Measurements from ENCODE around the gene WRAP73. TPM values are rescaled to one million over a fixed set of nuclear protein-coding genes. Genes with fewer than 3 reads are reported as not detected.

Gene WRAP73
- total RNA-seq, 2 donors from 2014 or later = 22.3 to 39.5 TPM

GRCh38 chr1:3609016-3609768, 40.7 kb downstream of the WRAP73 start:
- WGBS = 71% methylated on average over 22 of the region's 22 CpGs
- Histone ChIP-seq H3K27ac (no peak overlapping the region), H3K9me3 (no peaks in the 10 kb centered on the region), H3K4me1 (replicated peaks) (peaks cover 7% of the 10 kb centered on the region), H3K4me3 (no peak overlapping the region), H3K36me3 (no peaks in the 10 kb centered on the region), H3K27me3 (replicated peaks; ENCODE audit: insufficient read depth) (peaks cover 7% of the 10 kb centered on the region)
- TF ChIP-seq POLR2A (IDR thresholded peaks at IDR 0.05) (no peak), POLR2AphosphoS5 (IDR thresholded peaks at IDR 0.05) (no peak), CTCF (IDR thresholded peaks at IDR 0.05) (no peak)
- DNase-seq (ENCODE audit: low spot score) = no peak
- intact Hi-C loops (cut with DNase I) = no loop called here

- TF ChIP-seq CTCF (IDR thresholded peaks at IDR 0.05) (no peak), POLR2A (IDR thresholded peaks at IDR 0.05) (no peak), POLR2AphosphoS5 (IDR thresholded peaks at IDR 0.05) (no peak)
- Histone ChIP-seq H3K4me3 (no peak overlapping the region), H3K36me3 (no peaks in the 10 kb centered on the region), H3K27me3 (replicated peaks; ENCODE audit: insufficient read depth) (peaks cover 7% of the 10 kb centered on the region), H3K27ac (no peak overlapping the region), H3K4me1 (replicated peaks) (peaks cover 7% of the 10 kb centered on the region), H3K9me3 (no peaks in the 10 kb centered on the region)
- WGBS = 79% methylated on average over 7 of the region's 7 CpGs
- intact Hi-C loops (cut with DNase I) = no loop called here
- DNase-seq (ENCODE audit: low spot score) = no peak
Observed at GRCh38 chr1:3608154-3608553, 41.7 kb downstream of the WRAP73 start.

- Histone ChIP-seq H3K36me3 (no peaks in the 10 kb centered on the region), H3K27me3 (replicated peaks; ENCODE audit: insufficient read depth) (peaks cover 7% of the 10 kb centered on the region), H3K4me1 (replicated peaks) (peaks cover 7% of the 10 kb centered on the region), H3K4me3 (no peak overlapping the region), H3K27ac (no peak overlapping the region), H3K9me3 (no peaks in the 10 kb centered on the region)
- intact Hi-C loops (cut with DNase I) = no loop called here
- WGBS = 86% methylated on average over 17 of the region's 18 CpGs
- TF ChIP-seq POLR2AphosphoS5 (IDR thresholded peaks at IDR 0.05) (no peak), POLR2A (IDR thresholded peaks at IDR 0.05) (no peak), CTCF (IDR thresholded peaks at IDR 0.05) (no peak)
- DNase-seq (ENCODE audit: low spot score) = no peak
Observed at GRCh38 chr1:3607703-3608065, 42.2 kb downstream of the WRAP73 start.

- H3K27me3 ChIP-seq (replicated peaks; ENCODE audit: insufficient read depth) = peaks cover 7% of the 10 kb centered on the region
- 89% methylated on average over 23 of the region's 23 CpGs for WGBS
- TF ChIP-seq CTCF (IDR thresholded peaks at IDR 0.05) (no peak), POLR2AphosphoS5 (IDR thresholded peaks at IDR 0.05) (no peak), POLR2A (IDR thresholded peaks at IDR 0.05) (no peak)
- peaks cover 7% of the 10 kb centered on the region for H3K4me1 ChIP-seq (replicated peaks)
- no peaks in the 10 kb centered on the region for H3K9me3 ChIP-seq
- DNase-seq (ENCODE audit: low spot score) = no peak
- no peak overlapping the region for H3K4me3 ChIP-seq
- intact Hi-C loops (cut with DNase I) = no loop called here
- no peaks in the 10 kb centered on the region for H3K36me3 ChIP-seq
- H3K27ac ChIP-seq = no peak overlapping the region
Observed at GRCh38 chr1:3606779-3607702, 42.9 kb downstream of the WRAP73 start.
